GM18519 (cell line): Measurements from ENCODE around the gene FDX2.
"Not testable (repeated sequence)": the region's sequence is repeated elsewhere in the genome, so short reads cannot be mapped to it uniquely, and the experiment has no call there.

ENCODE experiments used
- ATAC-seq: cut with Tn5 transposase; IDR thresholded peaks from one replicate; pipeline ENCODE4 v1.9.1; 2021; ENCODE audit warnings: mild to moderate bottlenecking, moderate library complexity; ENCODE audit not compliant: unreplicated experiment, low FRiP score

FDX2 gene

GRCh38 chr19:10286803-10287737 is 28.7 kb downstream of the FDX2 start, which contains the start of gene ICAM4:
Gene ICAM4, plus strand, starts transcription at chr19:10286955. Its CDS starts 58 bp downstream, at chr19:10287013.
- no peak for ATAC-seq

GRCh38 chr19:10285393-10285792 is 30.4 kb downstream of the FDX2 start:
- no peak for ATAC-seq

DNA sequence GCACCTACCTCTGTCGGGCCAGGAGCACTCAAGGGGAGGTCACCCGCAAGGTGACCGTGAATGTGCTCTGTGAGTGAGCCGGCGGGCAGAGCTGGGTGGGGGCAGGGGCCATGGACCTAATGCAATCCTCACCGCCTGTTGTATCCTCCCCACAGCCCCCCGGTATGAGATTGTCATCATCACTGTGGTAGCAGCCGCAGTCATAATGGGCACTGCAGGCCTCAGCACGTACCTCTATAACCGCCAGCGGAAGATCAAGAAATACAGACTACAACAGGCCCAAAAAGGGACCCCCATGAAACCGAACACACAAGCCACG is 30.9 kb downstream of the FDX2 start:
- ATAC-seq, result no peak

DNA sequence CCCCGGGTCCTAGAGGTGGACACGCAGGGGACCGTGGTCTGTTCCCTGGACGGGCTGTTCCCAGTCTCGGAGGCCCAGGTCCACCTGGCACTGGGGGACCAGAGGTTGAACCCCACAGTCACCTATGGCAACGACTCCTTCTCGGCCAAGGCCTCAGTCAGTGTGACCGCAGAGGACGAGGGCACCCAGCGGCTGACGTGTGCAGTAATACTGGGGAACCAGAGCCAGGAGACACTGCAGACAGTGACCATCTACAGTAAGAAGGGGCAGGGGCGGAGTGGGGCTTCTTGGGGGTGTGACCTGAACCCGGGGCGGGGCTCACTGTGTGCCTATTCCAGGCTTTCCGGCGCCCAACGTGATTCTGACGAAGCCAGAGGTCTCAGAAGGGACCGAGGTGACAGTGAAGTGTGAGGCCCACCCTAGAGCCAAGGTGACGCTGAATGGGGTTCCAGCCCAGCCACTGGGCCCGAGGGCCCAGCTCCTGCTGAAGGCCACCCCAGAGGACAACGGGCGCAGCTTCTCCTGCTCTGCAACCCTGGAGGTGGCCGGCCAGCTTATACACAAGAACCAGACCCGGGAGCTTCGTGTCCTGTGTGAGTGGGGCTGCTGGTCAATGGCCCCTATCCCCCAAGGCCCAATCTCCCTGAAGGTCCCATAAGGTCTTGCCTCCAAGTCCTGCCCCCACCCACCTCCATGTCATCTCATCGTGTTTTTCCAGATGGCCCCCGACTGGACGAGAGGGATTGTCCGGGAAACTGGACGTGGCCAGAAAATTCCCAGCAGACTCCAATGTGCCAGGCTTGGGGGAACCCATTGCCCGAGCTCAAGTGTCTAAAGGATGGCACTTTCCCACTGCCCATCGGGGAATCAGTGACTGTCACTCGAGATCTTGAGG is 31.5 kb downstream of the FDX2 start:
- ATAC-seq, result no peak

DNA sequence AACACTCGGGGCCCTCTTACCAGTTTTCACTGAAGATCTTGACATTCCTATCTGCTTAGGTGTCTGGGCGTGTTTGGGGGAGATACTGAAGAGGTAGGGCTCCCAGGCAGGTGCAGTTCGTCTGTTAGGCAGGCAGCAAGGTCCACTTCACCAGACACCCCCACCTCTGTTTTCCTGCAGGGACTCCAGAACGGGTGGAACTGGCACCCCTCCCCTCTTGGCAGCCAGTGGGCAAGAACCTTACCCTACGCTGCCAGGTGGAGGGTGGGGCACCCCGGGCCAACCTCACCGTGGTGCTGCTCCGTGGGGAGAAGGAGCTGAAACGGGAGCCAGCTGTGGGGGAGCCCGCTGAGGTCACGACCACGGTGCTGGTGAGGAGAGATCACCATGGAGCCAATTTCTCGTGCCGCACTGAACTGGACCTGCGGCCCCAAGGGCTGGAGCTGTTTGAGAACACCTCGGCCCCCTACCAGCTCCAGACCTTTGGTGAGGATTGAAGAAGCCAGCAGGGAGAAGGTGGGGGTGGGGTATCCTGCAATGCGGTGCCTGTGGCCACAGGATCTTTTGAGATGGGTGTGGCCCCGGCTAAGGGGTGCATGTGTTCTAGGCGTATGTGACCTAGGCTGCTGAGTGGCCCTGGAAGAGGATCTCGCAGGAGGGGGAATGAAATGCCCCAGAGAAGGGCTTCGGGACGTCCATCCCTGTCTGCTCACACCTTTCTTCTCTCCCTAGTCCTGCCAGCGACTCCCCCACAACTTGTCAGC is 32.3 kb downstream of the FDX2 start:
- ATAC-seq, result no peak

DNA sequence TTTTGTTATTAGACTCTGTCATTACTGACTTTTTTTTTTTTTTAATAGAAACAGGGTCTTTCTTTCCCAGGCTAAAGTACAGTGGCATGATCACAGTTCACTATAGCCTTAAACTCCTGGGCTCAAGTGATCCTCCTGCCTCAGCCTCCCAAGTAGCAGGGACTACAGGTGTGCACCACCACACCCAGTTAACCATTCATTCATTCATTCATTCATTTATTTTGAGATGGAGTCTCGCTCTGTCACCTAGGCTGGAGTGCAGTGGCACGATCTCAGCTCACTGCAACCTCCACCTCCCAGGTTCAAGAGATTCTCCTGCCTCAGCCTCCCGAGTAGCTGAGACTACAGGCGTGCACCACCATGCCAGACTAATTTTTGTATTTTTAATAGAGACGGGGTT is 33.8 kb downstream of the FDX2 start:
- not testable (repeated sequence) for ATAC-seq

DNA sequence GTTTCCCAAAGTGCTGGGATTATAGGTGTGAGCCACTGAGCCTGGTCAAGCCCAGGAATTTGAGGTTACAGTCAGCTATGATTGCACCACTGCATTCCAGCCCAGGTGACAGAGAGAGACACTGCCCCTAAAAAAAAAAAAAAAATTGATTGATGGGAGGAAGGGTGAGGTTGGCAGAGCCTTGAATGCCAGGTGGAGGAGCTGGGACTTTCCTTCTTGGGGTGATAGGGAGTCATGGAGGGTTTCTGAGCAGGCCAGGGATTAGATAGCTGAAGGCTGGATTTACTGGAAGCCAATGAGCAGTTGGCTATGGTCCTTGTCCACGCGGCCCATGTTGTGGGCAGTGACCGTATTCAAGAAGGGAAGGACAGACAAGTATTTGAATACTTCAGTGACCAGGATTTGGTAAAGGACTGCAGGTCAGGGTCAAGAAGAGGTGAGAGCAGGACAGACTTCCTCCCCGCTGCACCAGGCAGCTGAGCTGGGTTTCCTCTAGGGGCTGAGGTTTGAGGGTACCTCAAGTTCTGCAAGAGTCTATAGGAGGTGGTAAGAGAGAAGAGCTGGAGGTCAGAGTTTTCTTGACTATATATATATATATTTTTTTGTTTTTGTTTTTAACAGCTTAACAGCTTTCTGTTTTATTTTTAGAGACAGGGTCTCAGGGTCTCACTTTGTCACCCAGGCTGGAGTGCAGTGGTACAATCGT is 35.9 kb downstream of the FDX2 start:
- ATAC-seq, result no peak

GRCh38 chr19:10278935-10279334 is 36.9 kb downstream of the FDX2 start:
- ATAC-seq, result no peak

- ATAC-seq, result no peak
Measured at GRCh38 chr19:10277795-10278589, 37.8 kb downstream of the FDX2 start.

DNA sequence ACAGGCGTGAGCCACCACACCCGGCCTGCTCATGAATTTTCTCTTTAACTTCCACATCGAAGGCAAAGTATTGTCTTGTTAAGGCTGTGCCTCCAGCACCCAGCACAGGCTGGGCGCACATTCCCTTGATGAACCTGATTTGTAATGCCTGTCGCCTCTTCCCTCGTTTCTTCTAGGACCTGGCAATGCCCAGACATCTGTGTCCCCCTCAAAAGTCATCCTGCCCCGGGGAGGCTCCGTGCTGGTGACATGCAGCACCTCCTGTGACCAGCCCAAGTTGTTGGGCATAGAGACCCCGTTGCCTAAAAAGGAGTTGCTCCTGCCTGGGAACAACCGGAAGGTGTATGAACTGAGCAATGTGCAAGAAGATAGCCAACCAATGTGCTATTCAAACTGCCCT is 41.2 kb downstream of the FDX2 start:
- ATAC-seq, result no peak

DNA sequence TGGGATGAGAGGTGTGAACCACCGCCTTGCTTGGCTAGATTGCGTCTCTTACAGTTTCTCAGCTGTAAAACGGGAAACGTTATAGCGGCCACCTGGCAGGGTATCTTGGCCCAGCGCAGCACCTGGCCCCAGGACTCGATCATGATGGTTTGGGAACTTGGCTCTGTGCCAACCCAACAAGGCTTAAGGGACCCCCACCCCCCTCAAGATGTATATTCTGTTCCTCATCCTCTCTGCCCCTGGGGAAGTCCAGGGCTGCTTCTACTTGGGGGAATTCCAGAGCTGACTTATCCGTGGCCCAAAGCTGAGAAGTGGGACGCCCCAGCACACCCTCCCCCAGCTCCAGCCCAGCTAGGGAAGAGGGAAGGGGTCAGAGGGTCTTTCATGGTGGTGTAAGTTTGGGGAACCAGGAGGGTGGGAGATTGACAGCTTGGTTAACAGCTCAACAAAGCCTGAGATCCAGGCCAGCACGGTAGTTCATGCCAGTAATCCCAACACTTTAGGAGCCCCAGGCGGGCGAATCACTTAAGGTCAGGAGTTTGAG is 44.2 kb downstream of the FDX2 start:
- no peak for ATAC-seq

GRCh38 chr19:10270616-10271394 is 45.0 kb downstream of the FDX2 start, which contains the start of gene ICAM1:
Gene ICAM1, plus strand, starts transcription at chr19:10271120. Its CDS starts 40 bp downstream, at chr19:10271160.
- ATAC-seq, result peak; percentile 42

- peak; percentile 9 for ATAC-seq
Measured at GRCh38 chr19:10270180-10270615, 45.6 kb downstream of the FDX2 start.

DNA sequence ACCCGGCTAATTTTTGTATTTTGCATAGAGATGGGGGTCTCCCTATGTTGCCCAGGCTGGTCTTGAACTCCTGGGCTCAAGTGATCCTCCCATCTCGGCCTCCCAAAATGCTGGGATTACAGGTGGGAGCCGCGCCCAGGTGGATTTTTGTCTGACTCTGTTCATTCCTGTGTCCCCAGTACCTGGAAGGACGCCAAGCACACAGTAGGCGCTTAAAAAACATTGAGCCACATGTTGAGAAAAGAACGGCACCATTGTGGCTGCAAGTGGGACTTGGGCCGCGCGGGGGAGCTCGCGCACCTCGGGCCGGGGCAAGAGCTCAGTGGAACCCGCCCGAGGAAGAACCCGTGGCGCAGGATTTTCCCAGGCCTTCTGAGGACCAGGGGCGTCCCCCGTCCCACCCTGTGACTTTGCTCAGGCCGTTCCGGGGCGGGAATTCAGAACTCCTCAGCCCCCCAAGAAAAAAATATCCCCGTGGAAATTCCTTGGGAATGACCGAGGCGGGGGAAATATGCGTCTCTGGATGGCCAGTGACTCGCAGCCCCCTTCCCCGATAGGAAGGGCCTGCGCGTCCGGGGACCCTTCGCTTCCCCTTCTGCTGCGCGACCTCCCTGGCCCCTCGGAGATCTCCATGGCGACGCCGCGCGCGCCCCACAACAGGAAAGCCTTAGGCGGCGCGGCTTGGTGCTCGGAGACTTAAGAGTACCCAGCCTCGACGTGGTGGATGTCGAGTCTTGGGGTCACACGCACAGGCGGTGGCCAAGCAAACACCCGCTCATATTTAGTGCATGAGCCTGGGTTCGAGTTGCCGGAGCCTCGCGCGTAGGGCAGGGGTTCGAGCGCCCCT is 46.3 kb downstream of the FDX2 start:
- no peak for ATAC-seq

- ATAC-seq, result no peak
Measured at GRCh38 chr19:10268071-10268470, 47.7 kb downstream of the FDX2 start.

GRCh38 chr19:10266706-10267105 is 49.1 kb downstream of the FDX2 start:
- ATAC-seq, result no peak

DNA sequence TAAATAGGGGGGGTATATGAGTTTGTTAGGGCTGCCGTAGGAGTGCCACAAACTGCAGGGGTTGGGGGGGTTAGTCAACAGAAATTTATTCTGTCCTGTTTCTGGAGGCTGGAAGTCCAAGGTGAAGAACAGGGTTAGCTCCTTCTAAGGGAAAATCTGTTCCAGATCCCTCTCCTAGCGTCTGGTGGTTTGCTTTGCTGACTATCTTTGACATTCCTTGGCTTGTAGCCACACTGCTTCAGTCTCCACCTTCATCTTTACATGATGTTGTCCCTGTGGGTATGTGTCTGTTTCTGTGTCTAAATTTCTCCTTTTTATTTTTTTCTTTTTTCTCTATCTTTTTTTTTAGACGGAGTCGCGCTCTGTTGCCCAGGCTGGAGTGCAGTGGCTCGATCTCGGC is 53.0 kb downstream of the FDX2 start:
- no peak for ATAC-seq
